Measurements from ENCODE around the gene FHIT.

DNA sequence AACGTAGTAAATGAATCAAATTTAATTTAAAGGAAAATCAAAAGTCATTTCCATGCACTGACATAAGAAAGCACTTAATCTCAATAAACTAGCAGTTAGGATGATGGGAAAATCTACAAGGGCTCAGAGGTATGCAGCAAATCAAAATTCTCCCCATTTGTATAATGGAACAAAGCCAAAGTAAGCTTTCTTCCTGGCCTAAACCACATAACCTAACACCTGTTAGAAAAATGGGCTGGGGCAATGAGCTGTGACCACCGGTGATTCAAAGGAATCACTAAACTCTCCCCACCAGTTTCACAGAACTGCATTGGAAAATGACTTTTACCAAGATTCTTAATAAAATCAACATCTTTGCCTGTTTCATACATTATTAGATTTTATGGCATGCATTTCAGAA lies 1024.3 kb downstream of the FHIT start:
- TF ChIP-seq, protein P1, sequence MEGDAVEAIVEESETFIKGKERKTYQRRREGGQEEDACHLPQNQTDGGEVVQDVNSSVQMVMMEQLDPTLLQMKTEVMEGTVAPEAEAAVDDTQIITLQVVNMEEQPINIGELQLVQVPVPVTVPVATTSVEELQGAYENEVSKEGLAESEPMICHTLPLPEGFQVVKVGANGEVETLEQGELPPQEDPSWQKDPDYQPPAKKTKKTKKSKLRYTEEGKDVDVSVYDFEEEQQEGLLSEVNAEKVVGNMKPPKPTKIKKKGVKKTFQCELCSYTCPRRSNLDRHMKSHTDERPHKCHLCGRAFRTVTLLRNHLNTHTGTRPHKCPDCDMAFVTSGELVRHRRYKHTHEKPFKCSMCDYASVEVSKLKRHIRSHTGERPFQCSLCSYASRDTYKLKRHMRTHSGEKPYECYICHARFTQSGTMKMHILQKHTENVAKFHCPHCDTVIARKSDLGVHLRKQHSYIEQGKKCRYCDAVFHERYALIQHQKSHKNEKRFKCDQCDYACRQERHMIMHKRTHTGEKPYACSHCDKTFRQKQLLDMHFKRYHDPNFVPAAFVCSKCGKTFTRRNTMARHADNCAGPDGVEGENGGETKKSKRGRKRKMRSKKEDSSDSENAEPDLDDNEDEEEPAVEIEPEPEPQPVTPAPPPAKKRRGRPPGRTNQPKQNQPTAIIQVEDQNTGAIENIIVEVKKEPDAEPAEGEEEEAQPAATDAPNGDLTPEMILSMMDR (conservative IDR thresholded peaks at IDR 0.05; ENCODE audit: low read depth, low read length): no peak
- TF ChIP-seq EZH2phosphoT487 (IDR thresholded peaks at IDR 0.05; ENCODE audit: borderline replicate concordance, low read length): no peak
- TF ChIP-seq EZH2 (IDR thresholded peaks at IDR 0.05; ENCODE audit: low read length, unreplicated experiment): no peak

All from PC-3 (cell line).